GM12801 (cell line): Measurements from ENCODE around the gene CLEC14A.

ENCODE experiments used
- CTCF ChIP-seq: IDR thresholded peaks from one replicate; pipeline ENCODE4 v1.5.1; 2011; ENCODE audit warnings: control low read depth; ENCODE audit not compliant: insufficient read length; ENCODE audit errors: extremely low read depth

The CLEC14A gene

GRCh38 chr14:38256533-38256840 lies 594 bp upstream of the CLEC14A start:
- no peak for TF ChIP-seq CTCF

- TF ChIP-seq CTCF, result no peak
These were observed 553 bp downstream of the CLEC14A start for GRCh38 chr14:38255408-38255672.

GRCh38 chr14:38254571-38255407 lies 1.1 kb downstream of the CLEC14A start:
- TF ChIP-seq CTCF, result no peak

DNA sequence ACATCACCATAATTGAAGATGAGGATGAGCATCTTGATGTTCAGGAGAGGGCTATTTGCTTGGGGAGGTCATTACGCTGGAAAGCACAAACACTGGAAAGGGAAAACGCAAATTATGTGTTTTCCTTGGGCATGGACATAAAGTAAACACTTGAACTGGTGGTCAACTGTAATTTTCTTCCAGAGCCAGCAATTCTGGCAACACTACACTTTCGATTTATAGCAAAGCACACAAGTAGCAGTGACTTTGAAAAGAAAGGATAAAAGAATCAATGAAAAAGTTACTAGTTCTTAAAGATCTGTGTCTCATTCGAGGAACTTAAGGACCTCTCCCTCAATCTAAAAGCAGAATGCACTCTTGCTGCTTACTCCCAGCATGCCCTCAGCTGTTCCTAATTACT lies 2.2 kb downstream of the CLEC14A start:
- no peak for TF ChIP-seq CTCF

- TF ChIP-seq CTCF, result no peak
These were observed 3.7 kb downstream of the CLEC14A start for GRCh38 chr14:38252066-38252710.

GRCh38 chr14:38250331-38250730 lies 5.6 kb downstream of the CLEC14A start:
- TF ChIP-seq CTCF, result no peak

DNA sequence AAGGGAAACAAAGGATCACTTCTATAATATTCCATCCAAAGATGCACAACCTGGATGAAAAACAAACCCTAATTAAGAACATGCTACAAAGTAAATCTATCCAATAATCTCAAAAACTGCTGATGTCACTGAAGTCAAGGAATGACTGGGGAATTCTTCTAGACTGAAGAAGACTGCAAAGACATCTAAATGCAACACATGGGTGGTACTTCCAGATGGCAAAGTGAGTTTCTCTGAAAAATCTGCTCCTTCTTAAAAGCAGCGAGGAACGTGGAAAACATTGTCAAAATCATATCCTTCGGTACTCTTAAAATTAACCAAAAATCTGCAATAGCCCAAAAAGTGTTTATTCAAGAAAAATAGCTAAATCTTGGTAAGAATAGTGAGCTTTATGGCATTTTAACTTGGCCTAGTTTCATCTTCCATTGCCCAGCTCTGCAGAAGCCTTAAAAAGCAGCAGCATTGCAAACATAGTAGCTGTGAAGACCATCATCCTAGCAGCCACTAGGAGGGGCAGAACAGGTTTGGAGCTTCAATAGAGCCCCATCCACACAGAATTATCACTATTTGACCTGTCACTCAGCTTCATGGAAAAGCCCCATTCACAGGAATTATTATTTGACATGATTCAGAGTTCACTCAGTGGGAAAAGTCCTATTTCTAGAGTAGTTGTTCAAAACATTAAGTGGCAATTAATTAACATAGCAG lies 7.4 kb downstream of the CLEC14A start:
- no peak for TF ChIP-seq CTCF
